ENCODE data around the gene SCLT1.
A peak's percentile ranks its signal among the peaks of the same experiment; 100 is the strongest.

Gene SCLT1

DNA sequence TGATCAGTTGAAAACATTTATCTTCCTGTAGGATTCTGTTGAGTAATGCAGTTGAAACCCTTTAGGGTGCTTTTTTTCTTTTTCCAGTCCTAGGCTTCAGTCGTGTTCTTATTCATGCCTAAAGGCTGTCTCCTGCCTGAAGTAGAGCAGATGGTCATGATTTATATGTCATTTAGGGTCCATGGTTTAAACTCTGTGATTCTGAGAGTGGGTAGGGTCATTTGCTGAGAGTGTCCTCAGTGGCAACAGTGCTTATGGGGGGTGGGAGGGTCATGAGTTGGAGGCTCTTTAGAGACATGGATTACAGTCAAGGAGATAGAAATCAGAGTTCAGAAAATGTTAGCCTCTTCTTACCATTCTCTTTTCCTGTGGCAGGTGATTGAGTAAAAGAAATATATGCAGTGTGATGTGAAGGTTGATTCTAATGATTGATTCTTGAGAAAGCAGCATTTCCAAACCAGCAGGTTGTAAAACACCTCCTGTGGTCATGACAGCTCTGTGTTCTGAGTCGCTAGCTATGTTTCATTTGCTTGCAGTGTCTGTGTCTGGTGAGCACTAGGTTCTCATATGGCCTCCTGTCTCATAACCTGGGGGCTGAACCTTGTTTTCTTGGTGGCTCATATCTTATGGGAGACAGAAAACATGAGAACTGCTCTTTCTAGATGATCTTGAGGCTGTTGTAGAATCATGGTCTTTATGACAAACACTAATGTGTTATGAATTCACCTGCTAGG, 223.4 kb downstream of the SCLT1 start:
- no peak for DNase-seq (ENCODE audit: low read depth)

DNA sequence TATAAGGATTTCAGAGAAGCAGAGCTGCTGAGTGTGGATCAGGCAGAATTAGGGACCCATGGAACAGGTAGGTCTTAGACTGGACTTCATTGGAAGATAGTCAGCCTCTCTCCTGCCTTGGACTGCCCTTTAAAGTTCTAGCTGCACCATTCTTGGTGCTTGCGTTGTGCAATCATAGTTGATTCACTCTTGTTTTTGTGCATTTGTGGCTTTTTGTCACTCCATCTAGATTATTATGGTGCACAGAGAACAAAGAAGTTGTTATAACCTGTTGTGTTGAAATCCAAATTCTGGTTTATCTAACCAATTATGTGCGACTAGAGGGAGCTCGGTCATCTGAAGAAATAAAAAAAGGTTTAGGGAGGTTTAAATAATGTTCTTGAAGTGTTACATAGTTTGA, 224.6 kb downstream of the SCLT1 start:
- no peak for DNase-seq (ENCODE audit: low read depth)

DNA sequence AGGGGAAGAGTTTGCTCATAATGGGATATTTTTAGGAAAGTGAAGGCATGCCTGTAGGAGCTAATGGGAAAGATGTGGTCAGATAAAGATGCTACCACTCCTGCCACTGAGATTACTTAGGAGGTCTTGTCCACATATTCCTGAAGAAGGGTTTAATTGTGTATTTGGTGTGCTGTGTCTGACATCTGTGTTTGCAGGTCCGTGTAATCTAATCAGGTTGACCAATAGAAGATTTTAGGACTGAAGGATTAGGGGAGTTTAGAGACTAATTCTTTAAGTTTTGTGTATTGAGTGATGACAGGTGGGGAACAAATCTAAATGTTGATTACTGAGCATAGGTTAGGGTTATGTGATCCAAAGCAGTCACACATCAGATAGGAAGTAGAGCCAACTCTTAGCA, 226.6 kb downstream of the SCLT1 start:
- no peak for DNase-seq (ENCODE audit: low read depth)

DNA sequence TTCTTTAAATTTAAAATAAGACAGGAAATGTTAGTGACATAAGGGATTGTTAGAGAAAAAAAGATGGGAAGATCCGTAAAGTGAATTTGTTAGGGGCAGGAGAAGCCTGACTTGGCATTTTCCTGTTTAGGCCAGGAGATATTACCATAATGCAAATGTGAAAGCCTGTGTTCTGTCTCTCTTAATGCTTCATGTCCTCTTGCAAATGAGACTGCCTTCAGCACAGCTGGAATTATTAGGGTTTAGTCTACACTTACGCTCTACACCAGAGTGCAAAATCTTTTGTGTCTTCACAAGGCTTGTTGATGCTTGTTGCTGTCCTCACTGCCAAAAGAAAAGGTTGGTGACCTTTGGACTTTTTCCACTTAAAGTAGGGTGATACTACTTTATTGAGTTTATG, 227.1 kb downstream of the SCLT1 start:
- DNase-seq (ENCODE audit: low read depth) = no peak

DNA sequence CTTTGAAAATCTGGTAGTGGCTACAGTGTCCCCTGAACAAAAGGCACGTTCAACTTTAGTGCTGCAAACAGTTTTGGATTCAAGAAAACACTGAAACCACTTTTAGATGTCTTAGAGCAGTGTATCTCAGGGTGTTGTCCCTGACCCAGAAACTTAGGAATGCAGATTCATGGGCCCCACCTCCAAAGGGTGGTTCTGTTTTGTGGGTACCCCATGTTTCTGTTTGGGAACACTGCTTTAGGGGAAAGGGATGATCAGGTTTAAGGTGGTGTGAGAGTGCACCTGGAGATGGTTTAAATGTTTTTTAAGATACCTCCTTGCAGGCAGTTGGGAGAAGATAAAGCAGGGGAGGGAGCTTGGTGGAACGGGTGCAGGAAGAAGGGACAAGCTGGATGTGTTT, 228.2 kb downstream of the SCLT1 start:
- DNase-seq (ENCODE audit: low read depth) = no peak

DNA sequence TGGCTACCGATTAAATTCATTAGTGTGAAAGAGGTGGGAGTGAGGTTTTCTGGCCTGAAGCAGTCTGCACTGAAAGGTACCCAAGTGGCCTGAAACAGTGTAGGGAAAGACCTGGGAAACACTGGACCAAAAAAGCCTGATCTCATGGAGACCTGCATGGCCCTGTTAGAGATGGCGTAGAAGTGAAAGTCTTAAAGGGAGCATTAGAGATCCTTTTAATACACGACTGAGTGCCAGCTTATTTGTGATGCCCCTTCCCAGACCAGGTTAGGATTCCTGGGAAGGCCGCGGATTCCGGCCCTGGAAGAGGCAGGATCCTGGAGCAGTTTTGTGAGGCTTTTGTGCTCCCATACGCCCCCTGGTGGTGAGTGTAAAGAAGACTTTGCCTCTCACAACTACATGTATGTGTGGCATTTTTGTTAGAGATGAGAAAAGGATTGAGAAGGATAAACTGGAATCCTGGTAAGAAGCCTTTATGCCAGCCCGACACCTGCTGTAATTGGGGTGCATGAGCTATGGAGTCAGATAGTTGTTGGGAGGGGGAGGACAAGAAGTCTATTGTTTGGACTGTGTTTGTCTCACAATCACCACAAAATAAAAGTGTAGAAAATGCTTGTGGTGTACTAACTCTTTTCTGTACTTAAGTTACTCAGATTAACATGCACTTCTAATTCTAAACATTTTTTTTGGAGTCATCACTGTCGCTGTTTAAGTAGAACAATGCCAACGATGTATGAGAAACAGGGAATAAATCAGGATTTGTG, 229.8 kb downstream of the SCLT1 start:
- peak; percentile 57 for DNase-seq (ENCODE audit: low read depth)

DNA sequence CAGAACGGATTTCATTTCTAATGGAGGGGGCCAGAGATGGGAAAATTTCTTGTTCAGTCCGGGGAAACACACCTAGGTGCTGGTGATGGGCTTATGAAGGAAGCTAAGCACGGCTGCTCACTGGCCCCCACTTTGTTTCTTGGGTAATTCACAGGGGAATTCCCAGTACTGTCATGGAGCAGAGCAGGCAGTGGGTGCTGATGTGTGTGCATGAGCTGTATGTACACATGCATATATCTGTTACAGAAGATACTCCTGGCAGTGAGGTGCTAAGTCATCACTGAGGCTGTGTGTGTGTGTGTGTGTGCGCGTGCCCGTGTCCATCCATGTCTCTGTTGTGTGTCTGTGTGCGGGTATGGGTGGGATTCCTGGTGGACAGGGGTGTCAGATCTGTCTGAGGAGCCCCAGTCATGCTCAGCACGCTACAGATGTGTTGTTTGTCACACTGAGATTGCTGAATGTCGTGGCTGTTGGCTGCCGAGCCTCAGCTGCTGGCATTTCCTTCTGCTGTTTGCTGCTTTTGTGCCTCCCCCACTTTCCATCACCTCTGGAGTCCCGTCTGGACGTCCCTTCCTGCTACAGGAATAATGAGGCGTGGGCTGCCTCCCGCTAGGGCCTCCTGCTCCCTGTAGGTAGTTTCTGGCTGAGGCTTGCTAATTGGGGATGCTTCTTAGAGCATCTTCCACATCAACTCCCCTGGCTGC, 230.6 kb downstream of the SCLT1 start:
- DNase-seq (ENCODE audit: low read depth) = peak; percentile 30

DNA sequence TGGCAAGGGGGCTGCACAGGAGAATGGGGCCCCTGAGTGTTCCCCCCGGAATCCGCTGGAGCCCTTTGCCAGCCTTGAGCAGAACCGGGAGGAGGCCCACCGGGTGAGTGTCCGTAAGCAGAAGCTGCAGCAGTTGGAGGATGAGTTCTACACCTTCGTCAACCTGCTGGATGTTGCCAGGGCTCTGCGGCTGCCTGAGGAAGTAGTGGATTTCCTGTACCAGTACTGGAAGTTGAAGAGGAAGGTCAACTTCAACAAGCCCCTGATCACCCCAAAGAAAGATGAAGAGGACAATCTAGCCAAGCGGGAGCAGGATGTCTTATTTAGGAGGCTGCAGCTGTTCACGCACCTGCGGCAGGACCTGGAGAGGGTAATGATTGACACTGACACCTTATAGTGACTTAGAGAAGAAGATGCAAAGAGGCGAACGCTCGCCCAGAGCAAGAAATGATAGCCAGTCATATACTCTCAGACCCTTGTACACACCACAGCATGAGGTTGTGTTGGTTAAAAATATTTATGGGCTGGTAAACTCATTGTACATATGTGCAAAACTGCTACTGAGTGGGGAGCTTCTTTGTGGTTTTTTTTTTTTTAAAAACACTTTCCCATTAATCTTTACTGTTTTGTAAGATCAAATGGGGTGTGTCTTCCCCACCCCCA, 231.4 kb downstream of the SCLT1 start:
- no peak for DNase-seq (ENCODE audit: low read depth)

DNA sequence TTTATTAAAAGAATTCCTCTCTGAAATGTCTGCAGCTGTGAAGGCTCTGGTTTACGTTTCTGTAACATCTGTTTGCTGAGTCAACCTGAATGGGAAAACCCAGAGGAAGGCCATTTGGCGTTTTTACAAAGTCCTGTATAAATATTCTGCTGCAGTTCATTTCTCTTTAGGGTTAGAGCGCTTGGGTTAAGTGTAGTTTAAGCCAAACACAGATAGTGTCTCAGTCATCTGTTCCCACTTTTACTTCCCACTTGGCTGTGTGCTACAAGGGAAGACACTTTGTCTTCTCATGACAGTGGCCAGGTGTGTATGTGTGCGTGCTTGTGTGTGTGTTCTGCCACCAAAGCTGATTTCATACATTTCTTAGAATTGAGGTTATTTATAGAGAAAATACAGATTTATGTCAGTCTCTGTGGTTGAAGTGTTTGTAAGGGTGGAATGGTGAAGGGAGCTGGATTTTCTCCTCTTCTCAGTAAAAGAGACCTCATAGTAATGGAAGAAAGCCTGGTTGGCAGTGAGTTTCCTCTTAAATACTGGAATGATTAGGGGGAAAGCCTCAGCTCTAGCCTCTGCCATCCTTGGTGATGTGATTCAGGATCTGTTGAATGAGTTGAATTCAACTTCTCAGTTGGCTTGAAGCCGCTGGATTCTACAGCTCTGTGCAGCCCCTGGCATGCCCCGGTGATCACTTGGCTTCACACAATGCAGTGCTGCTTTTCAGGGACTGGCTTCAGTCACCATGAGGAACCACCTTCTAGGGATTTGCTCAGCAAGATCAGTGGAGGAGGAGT, 233.3 kb downstream of the SCLT1 start:
- no peak for DNase-seq (ENCODE audit: low read depth)

DNA sequence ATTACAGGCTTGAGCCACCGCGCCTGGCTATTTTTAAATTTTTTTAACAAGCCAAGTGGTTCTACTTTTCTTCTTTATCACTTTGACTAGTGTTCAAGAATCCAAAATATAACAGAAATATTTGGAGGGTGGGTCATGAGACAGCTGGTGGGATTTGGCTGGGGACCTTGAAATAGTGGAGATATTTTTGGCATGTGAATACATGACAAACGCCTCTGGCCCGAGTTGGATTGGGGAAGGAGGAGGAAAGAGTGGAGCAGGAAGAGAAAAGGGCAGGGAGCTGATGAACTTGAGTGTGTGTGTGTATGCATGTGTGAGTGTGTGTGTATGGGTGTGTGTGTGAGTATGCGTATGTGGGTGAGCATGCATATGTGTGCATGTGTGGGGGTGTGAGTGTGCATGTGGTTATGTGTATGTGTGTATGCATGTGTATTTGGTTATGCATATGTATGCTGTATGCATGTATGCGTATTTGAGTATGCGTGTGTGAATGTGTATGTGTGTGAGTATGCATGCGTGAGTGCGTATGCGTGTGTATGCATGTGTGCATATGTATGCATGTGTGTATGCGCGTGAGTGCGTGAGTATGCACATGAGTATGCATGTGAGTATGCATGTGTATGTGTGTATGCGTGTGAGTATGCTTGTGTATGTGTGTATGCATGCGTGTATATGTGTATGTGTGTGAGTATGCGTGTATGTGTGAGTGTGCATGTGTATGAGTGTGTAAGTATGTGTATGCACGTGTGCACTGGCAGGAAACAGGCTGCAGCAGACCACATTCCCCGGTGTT, 234.3 kb downstream of the SCLT1 start:
- DNase-seq (ENCODE audit: low read depth) = no peak

DNA sequence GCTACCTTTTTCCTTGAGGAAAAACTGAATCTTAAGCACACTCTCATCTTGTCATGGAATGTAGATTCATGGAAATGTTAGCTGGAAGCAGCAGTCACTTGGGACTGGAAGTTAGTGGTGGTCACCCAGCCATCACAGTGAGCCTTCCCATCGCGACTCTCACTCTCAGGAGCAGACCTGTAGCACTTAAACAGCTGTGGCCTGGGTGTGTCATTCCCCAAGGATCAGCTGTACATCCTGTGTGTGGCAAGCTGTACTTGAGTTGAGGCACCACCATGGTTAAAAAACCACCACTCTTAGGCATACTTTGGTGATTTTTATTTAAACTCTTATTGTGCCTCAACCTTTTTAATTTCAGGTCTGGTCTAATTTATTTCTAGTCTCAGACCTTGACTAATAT, 237.1 kb downstream of the SCLT1 start:
- no peak for DNase-seq (ENCODE audit: low read depth)

DNA sequence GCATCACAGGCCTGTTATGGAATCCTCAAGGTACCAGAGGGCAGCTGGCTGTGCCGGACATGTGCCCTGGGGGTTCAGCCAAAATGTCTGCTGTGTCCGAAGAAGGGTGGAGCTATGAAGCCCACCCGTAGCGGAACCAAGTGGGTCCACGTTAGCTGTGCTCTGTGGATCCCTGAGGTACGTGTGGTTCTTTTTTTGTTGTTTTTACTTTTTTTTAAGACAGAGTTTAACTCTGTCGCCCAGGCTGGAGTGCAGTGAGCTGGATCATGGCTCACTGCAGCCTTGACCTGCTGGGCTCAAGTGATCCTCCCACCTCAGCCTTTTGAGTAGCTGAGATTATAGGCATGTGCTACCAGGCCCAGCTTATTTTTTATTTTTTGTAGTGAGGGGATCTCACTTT, 237.7 kb downstream of the SCLT1 start:
- DNase-seq (ENCODE audit: low read depth) = no peak

DNA sequence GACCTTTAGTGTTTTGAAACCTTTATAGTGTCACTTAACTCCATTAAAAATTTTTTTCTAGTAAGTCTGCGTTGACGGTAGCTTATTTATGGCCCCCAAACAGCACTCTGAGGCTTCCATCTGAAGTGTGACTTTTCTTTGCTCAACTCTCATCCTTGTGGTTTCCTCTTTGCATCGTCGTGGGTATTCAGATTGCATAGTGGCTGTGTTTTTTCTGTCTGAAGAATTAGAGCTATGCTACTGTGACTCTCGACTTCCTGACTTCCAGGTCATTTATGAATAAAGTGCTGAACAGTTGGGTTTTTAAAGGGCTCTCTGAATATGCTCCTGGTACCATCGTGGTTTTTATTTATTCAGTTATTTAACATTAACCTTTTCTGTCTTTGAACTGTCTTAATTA, 238.9 kb downstream of the SCLT1 start:
- no peak for DNase-seq (ENCODE audit: low read depth)

DNA sequence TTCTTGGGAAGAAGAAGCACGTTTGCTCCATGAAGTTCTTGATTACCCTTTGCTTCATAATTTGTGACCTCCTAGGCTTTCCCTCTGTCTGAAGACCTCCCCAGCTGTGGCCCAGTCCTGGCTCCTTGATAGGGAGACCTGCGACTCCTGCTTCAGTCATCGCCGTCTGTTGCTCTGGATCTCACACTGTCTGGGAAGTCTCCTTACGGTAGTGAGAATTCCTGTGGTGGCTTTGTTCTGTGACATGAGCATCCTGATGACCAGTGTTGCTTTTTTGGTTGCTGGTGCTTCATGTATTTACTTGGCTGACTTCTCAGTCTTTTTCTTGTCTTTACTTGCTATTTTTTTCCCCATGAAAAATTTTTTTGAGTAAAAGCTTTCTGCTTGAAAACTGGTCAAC, 239.6 kb downstream of the SCLT1 start:
- no peak for DNase-seq (ENCODE audit: low read depth)

DNA sequence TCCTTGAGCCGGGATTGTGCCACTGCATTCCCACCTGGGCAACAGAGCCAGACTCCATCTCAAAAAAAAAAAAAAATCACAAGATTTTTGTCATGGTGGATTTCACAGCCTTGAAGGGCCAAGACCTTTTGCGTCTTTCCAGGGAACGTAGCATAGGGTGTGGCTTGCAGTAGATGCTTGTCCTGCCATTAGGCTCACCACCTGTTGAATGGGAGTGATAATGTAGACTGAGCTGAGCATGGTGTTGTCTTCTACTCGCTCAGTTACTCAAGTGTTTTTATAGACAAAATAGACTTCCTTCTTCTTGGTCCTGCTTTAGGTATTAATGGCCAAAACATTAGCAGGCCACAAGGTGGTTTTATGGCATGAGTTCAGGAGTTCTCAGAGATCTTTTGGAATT, 243.1 kb downstream of the SCLT1 start:
- no peak for DNase-seq (ENCODE audit: low read depth)

DNA sequence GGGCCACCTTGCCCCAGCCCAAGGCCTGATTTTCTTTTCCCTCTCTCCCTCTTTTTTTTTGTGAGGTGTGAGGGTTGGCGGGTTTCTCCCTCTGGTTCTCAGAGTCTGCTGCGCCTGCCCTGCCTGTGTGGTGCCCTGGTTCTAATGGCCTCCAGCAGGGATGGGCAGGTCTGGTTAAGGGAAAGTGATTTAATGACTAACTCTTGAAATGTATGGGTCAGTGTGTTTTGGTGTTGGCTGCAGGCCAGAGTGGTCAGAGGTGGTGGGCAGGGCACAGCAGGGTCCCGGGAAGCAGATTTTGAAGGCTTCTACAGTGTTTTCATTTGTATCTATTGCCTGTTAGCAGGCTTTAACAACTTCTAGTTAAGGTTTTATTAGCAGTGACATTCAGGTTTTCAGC, 244.9 kb downstream of the SCLT1 start:
- no peak for DNase-seq (ENCODE audit: low read depth)

DNA sequence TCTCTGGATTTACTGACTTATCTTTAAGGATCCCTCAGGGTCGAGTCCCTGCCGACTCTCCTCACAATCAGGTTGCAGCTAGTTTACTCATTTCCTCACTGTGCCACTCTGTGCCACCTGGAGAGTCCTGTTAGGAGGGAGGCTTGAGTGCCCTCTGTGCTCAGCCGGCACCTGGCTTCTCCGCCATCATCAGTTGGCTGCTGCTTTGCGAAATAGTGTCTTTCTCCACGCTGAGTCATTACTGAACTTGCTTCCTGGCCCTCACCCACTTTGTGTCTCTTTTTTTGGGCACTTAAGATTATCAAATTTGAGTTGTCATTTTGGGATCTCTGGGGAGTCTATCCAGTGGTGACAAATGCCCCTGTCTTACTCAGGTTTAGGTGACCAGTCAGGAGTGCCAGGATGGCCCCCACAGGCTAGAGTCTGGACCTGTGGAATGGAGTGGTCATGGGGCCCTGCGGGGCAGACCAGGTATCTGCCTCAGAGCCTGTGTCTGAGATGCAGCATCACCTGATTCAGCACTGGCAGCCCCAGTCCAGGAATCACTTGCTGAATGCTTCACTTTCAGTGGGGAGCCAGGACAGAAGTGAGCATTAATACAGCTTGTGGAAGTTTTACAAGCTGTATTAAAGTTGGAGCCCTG, 246.1 kb downstream of the SCLT1 start:
- no peak for DNase-seq (ENCODE audit: low read depth)

DNA sequence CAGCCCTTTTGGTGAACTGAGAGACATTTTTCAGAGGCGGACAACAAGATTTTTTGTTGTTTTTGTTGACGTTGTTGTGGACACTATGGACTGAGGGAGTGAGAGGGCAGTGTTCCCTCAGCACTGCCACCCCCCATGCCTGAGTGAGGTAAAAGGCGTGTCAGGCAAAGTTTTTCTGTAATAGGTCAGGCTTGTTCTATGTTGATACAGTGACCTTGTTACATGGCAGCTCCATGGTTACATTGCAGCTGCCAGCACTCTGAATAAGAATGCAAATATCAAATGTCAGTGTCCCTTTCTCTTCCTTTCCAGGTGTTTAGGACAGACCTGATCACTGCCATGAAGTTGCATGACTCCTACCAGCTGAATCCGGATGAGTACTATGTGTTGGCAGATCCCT, 247.3 kb downstream of the SCLT1 start:
- no peak for DNase-seq (ENCODE audit: low read depth)

DNA sequence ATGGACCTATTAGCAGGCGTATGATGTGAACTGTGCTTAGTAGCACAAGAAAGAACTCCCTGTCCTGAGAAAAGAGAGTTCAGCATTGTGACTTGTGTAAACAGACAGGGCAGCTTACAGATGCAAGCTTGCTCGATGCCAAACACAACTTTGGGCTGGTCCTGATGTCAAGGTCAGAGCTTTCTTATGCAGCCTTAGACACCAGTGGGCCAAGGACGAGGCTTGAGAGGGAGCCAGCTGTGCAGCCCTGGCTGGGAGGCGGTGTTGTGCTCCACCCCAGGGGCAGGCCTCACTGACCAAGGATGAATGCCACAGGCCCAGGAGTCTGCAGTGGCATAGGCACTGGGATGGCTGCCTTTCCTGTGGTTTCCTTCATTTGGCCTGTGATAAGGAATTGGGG, 248.4 kb downstream of the SCLT1 start:
- no peak for DNase-seq (ENCODE audit: low read depth)

DNA sequence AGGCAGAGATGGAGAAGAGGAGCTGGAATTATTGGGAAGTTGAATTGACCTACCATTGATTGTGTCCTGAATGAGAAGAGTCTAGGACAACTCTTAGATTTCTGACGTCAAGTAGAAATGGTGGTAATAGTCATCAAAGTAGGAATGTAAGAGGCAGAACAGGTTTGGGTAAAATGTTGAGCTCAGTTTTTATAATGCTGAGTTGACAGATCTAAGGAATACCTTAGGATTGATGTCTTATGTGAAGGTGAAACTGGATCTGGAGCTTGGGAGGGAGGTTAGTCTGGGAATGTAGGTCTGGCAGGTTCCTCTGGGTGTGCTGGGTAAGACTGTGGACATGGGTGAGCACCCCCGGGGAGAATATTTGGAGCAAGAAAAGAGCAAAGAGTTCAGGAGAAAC, 251.9 kb downstream of the SCLT1 start:
- DNase-seq (ENCODE audit: low read depth) = no peak

All from activated gamma-delta T cell treated with anti-CD3 and anti-CD28 coated beads, Interleukin-2, amount 50 U/mL, for 16 hours (primary cell).